BE2C (cell line): ENCODE measurements around the gene PYGO1.

Experiments
- DNase-seq: peaks from one replicate; pipeline ENCODE4 v3.0.0-alpha.2; 2020
- H3K27me3 ChIP-seq: fragments of 250-450 bp; sonication (Bioruptor Pico); 2 replicates; pipeline ENCODE4 v1.5.1; 2020; ENCODE audit warnings: mild to moderate bottlenecking
- H3K36me3 ChIP-seq: fragments of 250-450 bp; sonication (Bioruptor Pico); 2 replicates; pipeline ENCODE4 v1.5.1; 2020; ENCODE audit warnings: mild to moderate bottlenecking
- H3K4me1 ChIP-seq: fragments of 250-450 bp; sonication (Bioruptor Pico); 2 replicates; pipeline ENCODE4 v1.5.1; 2020
- H3K4me3 ChIP-seq: 2 replicates; pipeline ENCODE4 v1.5.1; 2011; ENCODE audit warnings: low read depth, low read length
- H3K9me3 ChIP-seq: fragments of 250-450 bp; sonication (Bioruptor Pico); 2 replicates; pipeline ENCODE4 v1.5.1; 2020
- TF ChIP-seq, protein P1 (sequence below): IDR thresholded peaks from 2 replicates; pipeline ENCODE4 v1.5.1; 2012; ENCODE audit warnings: mild to moderate bottlenecking, low read depth, low read length

Gene PYGO1

DNA sequence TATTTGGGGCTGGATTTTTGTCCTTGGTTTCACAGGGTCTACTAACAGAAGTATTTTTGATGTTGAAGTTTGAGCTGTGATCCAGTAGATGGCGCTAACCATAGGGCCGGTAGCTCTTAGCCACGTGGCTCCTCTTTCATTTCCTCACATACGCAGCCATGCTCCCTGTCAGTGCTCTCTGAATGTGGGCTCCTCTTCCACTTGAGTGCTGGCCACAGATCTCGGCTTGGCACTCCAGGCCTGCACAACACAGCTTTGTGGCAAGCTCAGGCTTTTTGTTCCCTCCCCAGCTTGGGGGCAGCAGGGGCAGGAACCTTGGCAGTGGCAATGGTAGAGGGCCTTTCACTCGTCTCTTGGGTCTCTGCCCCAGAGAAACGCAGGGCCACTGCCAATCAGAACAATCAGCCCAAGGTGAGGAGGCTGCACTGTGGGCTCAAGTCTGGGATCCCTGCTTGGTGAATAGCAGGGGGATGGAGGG is 61.5 kb downstream of the PYGO1 start:
- Histone ChIP-seq H3K36me3 (no peaks in the 10 kb centered on the region), H3K4me3 (no peak overlapping the region), H3K4me1 (peaks cover 7% of the 10 kb centered on the region; the same call in 1 of the 2 replicates), H3K9me3 (no peaks in the 10 kb centered on the region), H3K27me3 (no peaks in the 10 kb centered on the region)
- TF ChIP-seq, protein P1, sequence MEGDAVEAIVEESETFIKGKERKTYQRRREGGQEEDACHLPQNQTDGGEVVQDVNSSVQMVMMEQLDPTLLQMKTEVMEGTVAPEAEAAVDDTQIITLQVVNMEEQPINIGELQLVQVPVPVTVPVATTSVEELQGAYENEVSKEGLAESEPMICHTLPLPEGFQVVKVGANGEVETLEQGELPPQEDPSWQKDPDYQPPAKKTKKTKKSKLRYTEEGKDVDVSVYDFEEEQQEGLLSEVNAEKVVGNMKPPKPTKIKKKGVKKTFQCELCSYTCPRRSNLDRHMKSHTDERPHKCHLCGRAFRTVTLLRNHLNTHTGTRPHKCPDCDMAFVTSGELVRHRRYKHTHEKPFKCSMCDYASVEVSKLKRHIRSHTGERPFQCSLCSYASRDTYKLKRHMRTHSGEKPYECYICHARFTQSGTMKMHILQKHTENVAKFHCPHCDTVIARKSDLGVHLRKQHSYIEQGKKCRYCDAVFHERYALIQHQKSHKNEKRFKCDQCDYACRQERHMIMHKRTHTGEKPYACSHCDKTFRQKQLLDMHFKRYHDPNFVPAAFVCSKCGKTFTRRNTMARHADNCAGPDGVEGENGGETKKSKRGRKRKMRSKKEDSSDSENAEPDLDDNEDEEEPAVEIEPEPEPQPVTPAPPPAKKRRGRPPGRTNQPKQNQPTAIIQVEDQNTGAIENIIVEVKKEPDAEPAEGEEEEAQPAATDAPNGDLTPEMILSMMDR, result peak; percentile 95
- peak; percentile 59 for DNase-seq

- no peaks in the 10 kb centered on the region for H3K4me1 ChIP-seq
- no peaks in the 10 kb centered on the region for H3K36me3 ChIP-seq
- no peak overlapping the region for H3K4me3 ChIP-seq
- H3K9me3 ChIP-seq, result no peaks in the 10 kb centered on the region
- TF ChIP-seq, protein P1, result no peak
- no peak for DNase-seq
- H3K27me3 ChIP-seq, result no peaks in the 10 kb centered on the region
These were observed 65.2 kb downstream of the PYGO1 start for GRCh38 chr15:55522742-55523450.

GRCh38 chr15:55518641-55519040 is 69.5 kb downstream of the PYGO1 start:
- Histone ChIP-seq H3K4me3 (no peak overlapping the region), H3K9me3 (no peaks in the 10 kb centered on the region), H3K4me1 (no peaks in the 10 kb centered on the region), H3K36me3 (no peaks in the 10 kb centered on the region), H3K27me3 (no peaks in the 10 kb centered on the region)
- no peak for DNase-seq
- TF ChIP-seq, protein P1, result peak; percentile 40

DNA sequence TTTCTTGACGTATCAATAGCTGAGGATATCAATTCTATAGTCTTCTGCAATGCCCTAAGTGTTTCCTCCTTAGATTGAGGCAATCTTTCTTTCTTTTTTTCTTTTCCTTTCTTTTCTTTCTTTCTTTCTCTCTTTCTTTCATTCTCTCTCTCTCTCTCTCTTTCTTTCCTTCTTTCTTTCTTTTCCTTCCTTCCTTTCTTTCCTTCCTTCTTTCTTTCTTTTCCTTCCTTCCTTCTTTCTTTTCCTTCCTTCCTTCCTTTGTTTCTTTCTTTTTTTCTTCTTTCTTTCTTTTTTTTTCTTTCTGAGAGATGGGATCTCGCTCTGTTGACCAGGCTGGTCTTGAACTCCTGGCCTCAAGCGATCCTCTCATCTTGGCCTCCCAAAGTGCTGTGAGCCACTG is 70.1 kb downstream of the PYGO1 start:
- Histone ChIP-seq H3K36me3 (no peaks in the 10 kb centered on the region), H3K9me3 (no peaks in the 10 kb centered on the region), H3K4me3 (no peak overlapping the region), H3K4me1 (no peaks in the 10 kb centered on the region), H3K27me3 (no peaks in the 10 kb centered on the region)
- DNase-seq, result no peak
- TF ChIP-seq, protein P1, result no peak

- TF ChIP-seq, protein P1, result no peak
- no peak overlapping the region for H3K4me3 ChIP-seq
- no peaks in the 10 kb centered on the region for H3K9me3 ChIP-seq
- no peaks in the 10 kb centered on the region for H3K4me1 ChIP-seq
- DNase-seq, result no peak
- no peaks in the 10 kb centered on the region for H3K36me3 ChIP-seq
- no peaks in the 10 kb centered on the region for H3K27me3 ChIP-seq
These were observed 72.0 kb downstream of the PYGO1 start for GRCh38 chr15:55515991-55516776.

GRCh38 chr15:55515491-55515890 is 72.7 kb downstream of the PYGO1 start:
- no peaks in the 10 kb centered on the region for H3K27me3 ChIP-seq
- H3K9me3 ChIP-seq, result no peaks in the 10 kb centered on the region
- no peak for DNase-seq
- no peaks in the 10 kb centered on the region for H3K4me1 ChIP-seq
- TF ChIP-seq, protein P1, result no peak
- no peaks in the 10 kb centered on the region for H3K36me3 ChIP-seq
- no peak overlapping the region for H3K4me3 ChIP-seq
